Upper lobe of left lung (tissue), 6 donors: Measurements from ENCODE around the gene DTX3. TPM values are rescaled to one million over a fixed set of nuclear protein-coding genes. Genes with fewer than 3 reads are reported as not detected.
"Not testable (repeated sequence)": the region's sequence is repeated elsewhere in the genome, so short reads cannot be mapped to it uniquely, and the experiment has no call there.

Source experiments
- ATAC-seq, 2 donors: fragments of 200-7000 bp; cut with Tn5 transposase; one replicate each; pipeline ENCODE4 v1.9.1; 2022; ENCODE audit warnings: mild to moderate bottlenecking in 2 of 2, moderate library complexity in 2 of 2; ENCODE audit not compliant: low FRiP score in 2 of 2
- DNase-seq, 2 donors: peaks; one replicate each; pipeline ENCODE4 v3.0.0-alpha.2; 2019 to 2020
- H3K27ac ChIP-seq, 4 donors: fragments of 200-600 bp; sonication (generic); one replicate each; pipeline ENCODE4 v1.5.1; 2016 to 2019
- H3K27me3 ChIP-seq, 4 donors: fragments of 200-600 bp; sonication (generic); one replicate each; pipeline ENCODE4 v1.5.1; 2017 to 2019
- H3K36me3 ChIP-seq, 4 donors: fragments of 200-600 bp; sonication (generic); one replicate each; pipeline ENCODE4 v1.5.1; 2016 to 2019
- H3K4me1 ChIP-seq, 4 donors: fragments of 200-600 bp; sonication (generic); one replicate each; pipeline ENCODE4 v1.5.1; 2018 to 2019
- H3K4me3 ChIP-seq, 4 donors: fragments of 200-600 bp; sonication (generic); one replicate each; pipeline ENCODE4 v1.5.1; 2017 to 2019; ENCODE audit warnings: mild to moderate bottlenecking in 2 of 4, moderate library complexity in 1 of 4
- H3K9me3 ChIP-seq, 4 donors: fragments of 200-600 bp; sonication (generic); one replicate each; pipeline ENCODE4 v1.5.1; 2018 to 2019
- CTCF ChIP-seq, 6 experiments: fragments of 450-650 bp in 4 of 6; fragments of 200-600 bp in 2 of 6; sonication (generic) in 2 of 6; IDR thresholded peaks; one replicate each; pipeline ENCODE4 v1.5.1; 2016 to 2019; ENCODE audit warnings: antibody characterized with exemption in 6 of 6
- EP300 ChIP-seq, 4 donors: sonication (generic); formaldehyde crosslinking; IDR thresholded peaks; one replicate each; pipeline ENCODE4 v1.5.1; 2017; ENCODE audit warnings: antibody characterized with exemption in 4 of 4, control low read depth in 2 of 4
- POLR2A ChIP-seq, 4 donors: fragments of 450-650 bp; IDR thresholded peaks; one replicate each; pipeline ENCODE4 v1.5.1; 2016 to 2017; ENCODE audit warnings: antibody characterized with exemption in 4 of 4, mild to moderate bottlenecking in 2 of 4
- POLR2AphosphoS5 ChIP-seq, 2 donors: sonication (generic); formaldehyde crosslinking; IDR thresholded peaks; one replicate each; pipeline ENCODE4 v1.5.1; 2017; ENCODE audit warnings: antibody characterized with exemption in 2 of 2
- WGBS, 2 donors: methylation state at CpG; one replicate each; pipeline ENCODE4 v1.1.5; 2017 to 2018; 5-methylcytosine and 5-hydroxymethylcytosine counted together
- total RNA-seq, 6 donors: library from RNA; depleted of rRNA in 4 of 6; stranded (reverse); fragments of >200 nt in 4 of 6; gene quantifications; one replicate each; pipeline versions ENCODE4 v1.1.0 to v1.2.1, GENCODE V29; 2016 to 2021
- donor health status: DM: no; HTN: no; CAD: no; lungs with moderate emphysema.
- donor health status: DM: no; HTN: yes; CAD: no; lungs with severe emphysema.

DTX3 gene
- 10 to 100 TPM; 12.8 to 44.0 (median 21.1) TPM for total RNA-seq

- peak within 1 kb of the TSS; percentile 85 to 93 (median 92) for H3K27ac ChIP-seq
- no peaks in the 10 kb centered on the region for H3K9me3 ChIP-seq
- DNase-seq = peak in 1 of 2 donors; percentile 40
- peaks cover 13 to 29% (median 15%) of the 10 kb centered on the region in 4 donors for H3K4me1 ChIP-seq
- peaks cover 0 to 6% (median 3%) of the 10 kb centered on the region in 4 donors for H3K27me3 ChIP-seq
- TF ChIP-seq EP300 (IDR thresholded peaks at IDR 0.05) (no peak), POLR2A (IDR thresholded peaks at IDR 0.05) (no peak), POLR2AphosphoS5 (IDR thresholded peaks at IDR 0.05) (no peak), CTCF (IDR thresholded peaks at IDR 0.05) (no peak)
- 13 to 14% methylated on average over 12 to 16 of the region's 36 CpGs for WGBS, 2 donors
- H3K36me3 ChIP-seq = peaks cover 0 to 30% (median 17%) of the 10 kb centered on the region in 4 donors
- peak in 1 of 2 donors; percentile 58 for ATAC-seq
- peak within 1 kb of the TSS; percentile 57 to 80 (median 68) for H3K4me3 ChIP-seq
Observed at GRCh38 chr12:57604454-57604991, at the start of gene DTX3. TSS of gene DTX3 (plus strand) at chr12:57604824. CDS start at chr12:57606518, 1,694 bp downstream.

DNA sequence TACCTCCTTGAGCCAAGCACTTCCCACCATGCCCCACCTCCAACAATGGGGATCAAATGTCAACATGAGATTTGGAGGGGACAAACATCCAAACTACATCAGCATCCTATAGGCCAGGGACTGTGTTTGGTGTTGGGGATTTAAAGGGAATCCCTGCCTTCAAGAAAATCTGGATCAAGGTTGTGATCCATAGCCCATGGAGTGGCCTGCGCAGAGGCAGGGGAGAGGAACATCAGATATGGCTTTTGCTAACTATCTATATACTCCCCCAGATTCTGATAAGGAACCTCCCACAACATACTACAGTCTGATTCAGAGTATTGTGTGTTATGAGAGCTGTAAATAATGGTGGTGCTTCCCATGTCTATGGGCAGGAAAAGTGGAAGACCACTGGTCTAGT is 49.7 kb upstream of the DTX3 start:
- Histone ChIP-seq H3K36me3 (no peaks in the 10 kb centered on the region), H3K27me3 (peaks cover 0 to 9% (median 4%) of the 10 kb centered on the region in 4 donors), H3K9me3 (no peaks in the 10 kb centered on the region), H3K4me1 (peaks cover 4 to 8% (median 5%) of the 10 kb centered on the region in 4 donors), H3K27ac (no peak overlapping the region), H3K4me3 (no peak overlapping the region)
- 93 to 100% methylated on average over 1 of the region's 1 CpG for WGBS, 2 donors
- no peak for DNase-seq
- TF ChIP-seq POLR2A (IDR thresholded peaks at IDR 0.05) (no peak), POLR2AphosphoS5 (IDR thresholded peaks at IDR 0.05) (no peak), CTCF (IDR thresholded peaks at IDR 0.05) (no peak), EP300 (IDR thresholded peaks at IDR 0.05) (no peak)
- ATAC-seq = no peak

- no peaks in the 10 kb centered on the region for H3K9me3 ChIP-seq
- DNase-seq = no peak
- TF ChIP-seq POLR2AphosphoS5 (IDR thresholded peaks at IDR 0.05) (no peak), EP300 (IDR thresholded peaks at IDR 0.05) (no peak), POLR2A (IDR thresholded peaks at IDR 0.05) (no peak), CTCF (IDR thresholded peaks at IDR 0.05) (no peak)
- WGBS, 2 donors = 84 to 85% methylated on average over 4 of the region's 4 CpGs
- ATAC-seq = no peak
- no peaks in the 10 kb centered on the region for H3K36me3 ChIP-seq
- no peaks in the 10 kb centered on the region for H3K4me1 ChIP-seq
- H3K4me3 ChIP-seq = no peak overlapping the region
- H3K27ac ChIP-seq = no peak overlapping the region
- H3K27me3 ChIP-seq = no peaks in the 10 kb centered on the region
Observed at GRCh38 chr12:57558864-57559263, 45.8 kb upstream of the DTX3 start.

DNA sequence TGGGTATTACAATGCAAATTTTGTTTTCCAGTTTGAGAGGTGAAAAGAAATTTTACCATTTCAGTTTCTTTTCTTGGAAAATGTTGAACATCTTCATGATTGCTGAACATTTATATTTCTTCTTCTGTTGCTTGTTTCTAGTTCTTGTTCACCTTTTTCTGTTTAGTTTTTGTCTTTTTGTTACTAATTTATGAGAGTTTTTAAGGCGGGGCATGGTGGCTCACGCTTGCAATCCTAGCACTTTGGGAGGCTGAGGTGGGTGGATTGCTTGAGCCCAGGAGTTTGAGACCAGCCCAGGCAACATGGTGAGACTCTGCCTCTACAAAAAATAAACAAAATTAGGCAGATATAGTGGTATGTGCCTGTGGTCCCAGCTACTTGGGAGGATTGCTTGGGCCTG is 44.1 kb upstream of the DTX3 start:
- Histone ChIP-seq H3K27ac (no peak overlapping the region), H3K36me3 (no peaks in the 10 kb centered on the region), H3K4me3 (no peak overlapping the region), H3K4me1 (no peaks in the 10 kb centered on the region), H3K27me3 (no peaks in the 10 kb centered on the region), H3K9me3 (no peaks in the 10 kb centered on the region)
- TF ChIP-seq EP300 (IDR thresholded peaks at IDR 0.05) (no peak), CTCF (IDR thresholded peaks at IDR 0.05) (no peak), POLR2A (IDR thresholded peaks at IDR 0.05) (no peak), POLR2AphosphoS5 (IDR thresholded peaks at IDR 0.05) (no peak)
- ATAC-seq (no peak), DNase-seq (no peak)
- WGBS, 2 donors = 93 to 96% methylated on average over 2 of the region's 2 CpGs

GRCh38 chr12:57561117-57561516 is 43.5 kb upstream of the DTX3 start:
- ATAC-seq, DNase-seq, H3K4me3 ChIP-seq, H3K4me1 ChIP-seq, H3K9me3 ChIP-seq, H3K36me3 ChIP-seq, H3K27me3 ChIP-seq, H3K27ac ChIP-seq: not testable (repeated sequence)
- WGBS, 2 donors = 60 to 68% methylated on average over 1 of the region's 1 CpG
